Measurements from ENCODE around the gene STAC. TPM values are rescaled to one million over a fixed set of nuclear protein-coding genes. Genes with fewer than 3 reads are reported as not detected.

The STAC gene
- total RNA-seq, 4 donors from 2014 or later, result 0.45 to 5.1 (median 0.63) TPM

GRCh38 chr3:36488077-36488789 lies 107.9 kb downstream of the STAC start:
- no peaks in the 10 kb centered on the region for H3K27me3 ChIP-seq
- WGBS, result 78% methylated on average over 6 of the region's 6 CpGs
- TF ChIP-seq POLR2A (IDR thresholded peaks at IDR 0.05) (no peak), POLR2AphosphoS5 (IDR thresholded peaks at IDR 0.05) (no peak), CTCF (IDR thresholded peaks at IDR 0.05) (no peak), EP300 (IDR thresholded peaks at IDR 0.05) (no peak)
- no peak overlapping the region for H3K4me3 ChIP-seq
- H3K36me3 ChIP-seq, result no peaks in the 10 kb centered on the region
- no peak for DNase-seq (ENCODE audit: low spot score in 2 of 2)
- no peaks in the 10 kb centered on the region for H3K4me1 ChIP-seq
- H3K27ac ChIP-seq, result no peak overlapping the region
- no peaks in the 10 kb centered on the region for H3K9me3 ChIP-seq

DNA sequence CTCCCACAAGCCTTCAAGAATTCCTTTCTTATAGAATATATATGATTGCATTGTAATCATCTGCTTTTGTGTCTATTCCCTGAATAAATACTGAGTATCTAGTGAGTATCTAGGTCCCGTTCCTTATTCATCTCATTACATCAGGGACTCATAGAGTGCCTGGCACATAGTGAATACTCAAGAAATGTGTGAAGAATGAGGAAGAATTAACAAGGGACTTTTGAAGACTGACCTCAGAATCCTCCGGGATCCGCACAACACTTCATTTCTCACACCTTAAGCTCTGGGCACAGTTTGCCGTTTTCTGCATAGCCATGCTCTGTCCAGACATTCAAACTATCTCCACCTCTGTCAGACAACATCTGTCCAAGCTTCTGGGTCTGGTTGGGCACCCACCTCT lies 108.8 kb downstream of the STAC start:
- H3K4me3 ChIP-seq, result no peak overlapping the region
- no peak overlapping the region for H3K27ac ChIP-seq
- TF ChIP-seq POLR2AphosphoS5 (IDR thresholded peaks at IDR 0.05) (no peak), POLR2A (IDR thresholded peaks at IDR 0.05) (no peak), EP300 (IDR thresholded peaks at IDR 0.05) (no peak), CTCF (IDR thresholded peaks at IDR 0.05) (no peak)
- no peaks in the 10 kb centered on the region for H3K27me3 ChIP-seq
- no peaks in the 10 kb centered on the region for H3K36me3 ChIP-seq
- DNase-seq (ENCODE audit: low spot score in 2 of 2), result no peak
- no peaks in the 10 kb centered on the region for H3K4me1 ChIP-seq
- H3K9me3 ChIP-seq, result no peaks in the 10 kb centered on the region
- WGBS, result 91% methylated on average over 4 of the region's 4 CpGs

DNA sequence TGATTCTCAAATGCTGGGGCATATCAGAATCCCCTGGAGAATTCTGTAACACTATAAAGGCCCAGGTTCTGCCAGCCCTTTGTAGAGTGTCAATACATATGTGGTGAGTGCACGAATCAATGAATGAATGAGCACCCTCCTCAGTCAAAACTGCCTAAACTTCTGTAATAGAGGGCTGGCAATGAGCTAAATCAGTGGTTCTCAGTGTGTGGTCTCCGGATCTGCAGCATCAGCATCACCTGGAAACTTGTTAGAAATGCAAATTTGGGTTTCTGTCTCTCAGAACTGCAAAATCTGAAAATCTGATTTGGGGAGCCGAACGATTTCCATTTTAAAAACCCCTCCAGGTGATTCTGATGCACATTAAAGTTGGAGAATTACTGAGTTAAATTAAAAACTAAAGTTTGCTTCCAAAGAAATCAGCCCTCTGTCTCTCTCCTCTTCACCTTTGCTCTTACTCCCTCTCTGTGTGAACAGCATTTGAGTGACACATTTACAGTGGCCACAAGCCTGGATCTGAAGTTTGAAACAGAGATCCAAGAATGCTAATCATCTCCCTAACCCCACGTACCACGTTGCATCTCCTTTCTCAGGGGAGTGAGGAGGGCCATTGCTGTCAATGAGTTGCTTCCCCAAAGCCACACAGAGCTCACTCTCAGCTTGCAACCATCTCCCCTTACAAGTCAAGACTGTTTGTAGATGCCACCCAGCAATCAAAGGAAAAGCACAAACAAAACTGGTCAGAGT lies 109.5 kb downstream of the STAC start:
- peaks cover 5% of the 10 kb centered on the region for H3K4me1 ChIP-seq
- H3K36me3 ChIP-seq, result no peaks in the 10 kb centered on the region
- 70% methylated on average over 6 of the region's 6 CpGs for WGBS
- DNase-seq (ENCODE audit: low spot score in 2 of 2), result no peak
- H3K27me3 ChIP-seq, result no peaks in the 10 kb centered on the region
- no peak for TF ChIP-seq CTCF (IDR thresholded peaks at IDR 0.05)
- H3K4me3 ChIP-seq, result no peak overlapping the region
- no peak overlapping the region for H3K27ac ChIP-seq
- no peaks in the 10 kb centered on the region for H3K9me3 ChIP-seq

GRCh38 chr3:36493051-36493450 lies 112.7 kb downstream of the STAC start:
- H3K27ac ChIP-seq, result no peak overlapping the region
- TF ChIP-seq POLR2AphosphoS5 (IDR thresholded peaks at IDR 0.05) (no peak), EP300 (IDR thresholded peaks at IDR 0.05) (no peak), CTCF (IDR thresholded peaks at IDR 0.05) (no peak), POLR2A (IDR thresholded peaks at IDR 0.05) (no peak)
- peaks cover 12% of the 10 kb centered on the region for H3K4me1 ChIP-seq
- 91% methylated on average over 4 of the region's 4 CpGs for WGBS
- H3K9me3 ChIP-seq, result no peaks in the 10 kb centered on the region
- no peaks in the 10 kb centered on the region for H3K36me3 ChIP-seq
- H3K4me3 ChIP-seq, result no peak overlapping the region
- no peaks in the 10 kb centered on the region for H3K27me3 ChIP-seq
- DNase-seq (ENCODE audit: low spot score in 2 of 2), result no peak

GRCh38 chr3:36494461-36495109 lies 114.3 kb downstream of the STAC start:
- TF ChIP-seq CTCF (IDR thresholded peaks at IDR 0.05) (no peak), POLR2AphosphoS5 (IDR thresholded peaks at IDR 0.05) (peak in 1 of 3 donors; percentile 65)
- H3K36me3 ChIP-seq, result no peaks in the 10 kb centered on the region
- no peaks in the 10 kb centered on the region for H3K9me3 ChIP-seq
- no peak overlapping the region for H3K27ac ChIP-seq
- 58% methylated on average over 3 of the region's 3 CpGs for whole genome bisulfite sequencing
- no peaks in the 10 kb centered on the region for H3K27me3 ChIP-seq
- DNase-seq (ENCODE audit: low spot score in 2 of 2), result peak in 1 of 2 donors; percentile 72
- peaks cover 12% of the 10 kb centered on the region for H3K4me1 ChIP-seq
- no peak overlapping the region for H3K4me3 ChIP-seq

Data from suprapubic skin (tissue), 4 donors.